Activated CD4-positive, alpha-beta memory T cell treated with anti-CD3 and anti-CD28 coated beads, Interleukin-2, amount 10 ng/mL, durations not matched to agents 7 days and 5 days (primary cell): Measurements from ENCODE around the gene CCDC124. TPM values are rescaled to one million over a fixed set of nuclear protein-coding genes. Genes with fewer than 3 reads are reported as not detected.
"Not testable (repeated sequence)": the region's sequence is repeated elsewhere in the genome, so short reads cannot be mapped to it uniquely, and the experiment has no call there.

Source experiments
- CTCF ChIA-PET: fragments of 350-600 bp; sonication (Branson Sonifier 250); formaldehyde crosslinking; loops from one replicate; lab custom pipeline; 2021; ENCODE audit warnings: antibody characterized with exemption, inconsistent platforms; lab: Charles Lee
- POLR2A ChIA-PET: fragments of 350-600 bp; sonication (Branson Sonifier 250); formaldehyde crosslinking; loops from one replicate; lab custom pipeline; 2021; ENCODE audit warnings: antibody characterized with exemption; lab: Charles Lee
- DNase-seq: peaks from one replicate; pipeline ENCODE4 v3.0.0-alpha.2; 2020
- H3K27ac Mint-ChIP-seq: one replicate; pipeline ENCODE4 v1.8.0; 2021; ENCODE audit warnings: mild to moderate bottlenecking, mixed read lengths
- H3K27me3 Mint-ChIP-seq: one replicate; pipeline ENCODE4 v1.8.0; 2021; ENCODE audit warnings: mixed read lengths
- H3K36me3 Mint-ChIP-seq: one replicate; pipeline ENCODE4 v1.8.0; 2021; ENCODE audit warnings: low read depth, mixed read lengths
- H3K4me1 Mint-ChIP-seq: one replicate; pipeline ENCODE4 v1.8.0; 2021; ENCODE audit warnings: mixed read lengths
- H3K4me3 Mint-ChIP-seq: one replicate; pipeline ENCODE4 v1.8.0; 2021; ENCODE audit warnings: mild to moderate bottlenecking, mixed read lengths
- H3K9me3 Mint-ChIP-seq: one replicate; pipeline ENCODE4 v1.8.0; 2021; ENCODE audit warnings: mixed read lengths
- total RNA-seq, 2 experiments: library from RNA; stranded (reverse); gene quantifications; one replicate each; pipeline ENCODE4 v1.2.3, GENCODE V29; 2021

Gene CCDC124, protein sequence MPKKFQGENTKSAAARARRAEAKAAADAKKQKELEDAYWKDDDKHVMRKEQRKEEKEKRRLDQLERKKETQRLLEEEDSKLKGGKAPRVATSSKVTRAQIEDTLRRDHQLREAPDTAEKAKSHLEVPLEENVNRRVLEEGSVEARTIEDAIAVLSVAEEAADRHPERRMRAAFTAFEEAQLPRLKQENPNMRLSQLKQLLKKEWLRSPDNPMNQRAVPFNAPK
- total RNA-seq = 10 to 100 TPM; 59.3 to 60.8 TPM

DNA sequence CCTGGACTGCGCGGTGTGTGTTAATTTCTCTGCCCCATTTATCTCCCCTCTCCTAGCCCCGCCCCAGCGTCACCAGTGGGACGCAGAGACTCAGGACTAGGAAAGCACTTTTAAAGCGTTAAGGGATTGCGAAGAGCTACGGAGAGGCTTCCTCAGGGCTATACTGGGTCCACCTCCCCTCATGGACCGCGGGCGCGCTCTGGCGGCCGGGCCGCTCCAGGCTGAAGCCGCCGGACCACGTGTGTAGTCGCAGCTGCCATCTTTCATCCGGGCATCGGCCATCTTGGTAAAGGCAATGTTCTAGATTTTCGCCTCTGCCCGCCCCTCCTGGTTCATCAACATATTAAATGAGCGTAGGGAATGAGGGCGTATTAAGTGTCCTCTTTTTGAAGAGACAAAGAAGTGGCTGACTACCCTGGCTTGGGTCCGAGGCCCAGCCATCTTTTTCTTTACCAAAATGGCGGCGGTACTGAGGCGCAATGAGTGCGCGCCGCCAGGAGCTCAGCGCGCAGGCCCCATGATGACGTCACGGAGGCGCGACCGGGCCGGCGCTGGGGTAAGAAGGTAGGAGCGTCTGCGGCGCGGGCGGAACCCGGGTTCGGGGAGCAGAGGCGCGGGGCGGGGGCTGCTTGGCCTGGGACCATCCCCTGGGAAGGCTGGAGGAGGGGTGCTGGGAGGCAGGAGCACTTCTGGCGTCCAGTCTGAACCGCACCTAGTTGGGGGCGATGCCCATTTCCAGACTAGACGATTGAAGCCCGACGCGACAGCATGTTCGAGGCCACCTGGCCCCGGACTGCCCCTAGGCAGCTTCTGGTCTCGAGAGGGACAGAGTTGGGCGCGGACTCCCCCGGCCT, at the start of gene CCDC124:
TSS of gene CCDC124 (plus strand) at position 531 of the 854 bp plus-strand sequence. CDS start 3,406 bp downstream, outside the sequence.
- ChIA-PET POLR2A (interaction anchor here (0.5 to 5.6 kb wide), 20 partner anchors 13 to 665 kb away, joined by 3 to 131 read pairs (median 6); partner anchors contain the start of genes BABAM1, FCHO1, JAK3 and PGLS), CTCF (interaction anchor here (0.6 to 7.4 kb wide), 33 partner anchors 11 to 547 kb away, joined by 3 to 313 read pairs (median 3); partner anchors contain the start of genes JAK3, PIK3R2, RPL18A and SLC5A5)
- H3K36me3 Mint-ChIP-seq = no peaks in the 10 kb centered on the region
- no peaks in the 10 kb centered on the region for H3K27me3 Mint-ChIP-seq
- H3K27ac Mint-ChIP-seq = peak within 1 kb of the TSS; percentile 87
- H3K9me3 Mint-ChIP-seq = no peaks in the 10 kb centered on the region
- peak within 1 kb of the TSS; percentile 81 for H3K4me3 Mint-ChIP-seq
- peak; percentile 95 for DNase-seq
- H3K4me1 Mint-ChIP-seq = peaks cover 36% of the 10 kb centered on the region

DNA sequence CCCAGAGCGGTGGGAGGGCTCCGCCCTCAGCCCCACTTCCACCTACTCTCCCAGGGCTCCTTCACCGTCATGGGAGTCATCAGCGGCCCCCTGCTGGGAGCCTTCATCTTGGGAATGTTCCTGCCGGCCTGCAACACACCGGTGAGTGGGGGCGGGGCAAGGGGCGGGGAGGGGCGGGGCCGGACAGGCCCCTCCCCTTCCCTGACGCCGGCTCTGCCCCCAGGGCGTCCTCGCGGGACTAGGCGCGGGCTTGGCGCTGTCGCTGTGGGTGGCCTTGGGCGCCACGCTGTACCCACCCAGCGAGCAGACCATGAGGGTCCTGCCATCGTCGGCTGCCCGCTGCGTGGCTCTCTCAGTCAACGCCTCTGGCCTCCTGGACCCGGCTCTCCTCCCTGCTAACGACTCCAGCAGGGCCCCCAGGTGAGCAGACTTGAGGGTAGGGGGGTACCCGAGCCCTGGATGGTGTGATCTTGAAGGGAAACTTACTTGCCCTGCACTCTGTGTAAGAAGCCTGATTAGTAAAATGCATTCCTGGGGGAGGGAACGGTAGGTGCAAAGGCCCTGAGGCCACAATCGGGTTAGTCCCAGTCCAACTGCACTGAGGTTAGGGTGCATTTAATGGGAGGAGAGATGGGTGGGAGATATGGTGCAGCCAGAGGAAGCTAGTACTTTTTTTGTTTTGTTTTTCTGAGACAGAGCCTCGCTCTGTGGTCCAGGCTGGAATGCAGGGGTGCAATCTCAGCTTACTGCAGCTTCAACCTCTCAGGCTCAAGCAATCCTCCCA, 49.0 kb upstream of the CCDC124 start:
- no peaks in the 10 kb centered on the region for H3K9me3 Mint-ChIP-seq

DNA sequence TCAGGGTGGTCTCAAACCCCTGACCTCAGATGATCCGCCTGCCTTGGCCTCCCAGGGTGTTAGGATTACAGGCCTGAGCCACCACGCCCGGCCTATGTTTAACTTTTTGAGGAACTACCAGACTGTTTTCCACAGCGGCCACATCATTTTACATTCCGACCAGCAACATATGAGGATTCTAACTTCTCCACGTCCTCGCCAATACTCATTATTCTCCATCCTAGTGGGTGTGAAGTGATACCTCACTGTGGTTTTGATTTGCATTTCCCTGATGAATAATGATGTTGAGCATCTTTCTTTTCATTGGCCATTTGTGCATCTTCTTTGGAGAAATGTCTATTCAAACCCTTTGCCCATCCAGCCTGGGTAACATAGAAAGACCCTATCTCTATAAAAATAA, 46.3 kb upstream of the CCDC124 start:
- no peaks in the 10 kb centered on the region for H3K27me3 Mint-ChIP-seq
- POLR2A ChIA-PET = no interaction called here
- H3K9me3 Mint-ChIP-seq = no peaks in the 10 kb centered on the region
- no peak overlapping the region for H3K27ac Mint-ChIP-seq
- H3K4me1 Mint-ChIP-seq = no peaks in the 10 kb centered on the region
- no peak overlapping the region for H3K4me3 Mint-ChIP-seq
- CTCF ChIA-PET = no interaction called here
- H3K36me3 Mint-ChIP-seq = no peaks in the 10 kb centered on the region
- DNase-seq = no peak

More for the DNA sequence above, 49.0 kb upstream of the CCDC124 start:
- Mint-ChIP-seq H3K4me1 (no peaks in the 10 kb centered on the region), H3K4me3 (no peak overlapping the region), H3K27ac (no peak overlapping the region), H3K36me3 (no peaks in the 10 kb centered on the region), H3K27me3 (no peaks in the 10 kb centered on the region)
- no peak for DNase-seq
- ChIA-PET CTCF (no interaction called here), POLR2A (interaction anchor here (0.7 kb wide), 1 partner anchor 9 kb away, joined by 4 read pairs; no protein-coding TSS in a partner anchor)

DNA sequence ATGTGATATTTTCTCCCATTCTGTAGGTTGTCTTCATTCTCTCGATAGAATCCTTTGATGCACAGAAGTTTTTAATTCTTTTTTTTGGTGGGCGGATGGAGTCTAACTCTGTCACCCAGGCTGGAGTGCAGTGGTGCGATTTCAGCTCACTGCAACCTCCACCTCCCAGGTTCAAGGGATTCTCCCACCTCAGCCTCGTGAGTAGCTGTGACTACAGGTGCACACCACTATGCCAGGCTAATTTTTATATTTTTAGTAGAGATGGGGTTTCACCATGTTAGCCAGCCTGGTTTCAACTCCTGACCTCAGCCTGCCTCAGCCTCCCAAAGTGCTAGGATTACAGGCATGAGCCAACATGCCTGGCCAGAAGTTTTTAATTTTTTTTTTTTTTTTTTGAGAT, 45.6 kb upstream of the CCDC124 start:
- DNase-seq, CTCF ChIA-PET, H3K27ac Mint-ChIP-seq, H3K9me3 Mint-ChIP-seq, H3K4me1 Mint-ChIP-seq, POLR2A ChIA-PET, H3K27me3 Mint-ChIP-seq, H3K4me3 Mint-ChIP-seq, H3K36me3 Mint-ChIP-seq: not testable (repeated sequence)

DNA sequence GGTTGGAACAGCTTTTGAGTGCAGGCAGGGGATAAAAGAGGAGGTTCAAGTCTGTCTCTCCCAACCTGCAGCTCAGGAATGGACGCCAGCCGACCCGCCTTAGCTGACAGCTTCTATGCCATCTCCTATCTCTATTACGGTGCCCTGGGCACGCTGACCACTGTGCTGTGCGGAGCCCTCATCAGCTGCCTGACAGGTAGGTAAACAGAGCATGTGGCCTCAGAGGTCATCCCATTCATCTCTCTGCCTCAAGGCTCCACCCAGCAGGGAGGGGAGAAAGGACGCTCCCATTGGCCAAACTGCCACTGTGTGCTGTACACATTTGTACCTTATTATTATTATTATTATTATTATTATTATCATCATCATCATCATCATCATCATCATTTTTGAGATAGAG, 44.6 kb upstream of the CCDC124 start:
- no peak for DNase-seq
- ChIA-PET POLR2A (no interaction called here), CTCF (no interaction called here)
- Mint-ChIP-seq H3K36me3 (no peaks in the 10 kb centered on the region), H3K4me1 (no peaks in the 10 kb centered on the region), H3K4me3 (no peak overlapping the region), H3K9me3 (no peaks in the 10 kb centered on the region), H3K27ac (no peak overlapping the region), H3K27me3 (no peaks in the 10 kb centered on the region)

DNA sequence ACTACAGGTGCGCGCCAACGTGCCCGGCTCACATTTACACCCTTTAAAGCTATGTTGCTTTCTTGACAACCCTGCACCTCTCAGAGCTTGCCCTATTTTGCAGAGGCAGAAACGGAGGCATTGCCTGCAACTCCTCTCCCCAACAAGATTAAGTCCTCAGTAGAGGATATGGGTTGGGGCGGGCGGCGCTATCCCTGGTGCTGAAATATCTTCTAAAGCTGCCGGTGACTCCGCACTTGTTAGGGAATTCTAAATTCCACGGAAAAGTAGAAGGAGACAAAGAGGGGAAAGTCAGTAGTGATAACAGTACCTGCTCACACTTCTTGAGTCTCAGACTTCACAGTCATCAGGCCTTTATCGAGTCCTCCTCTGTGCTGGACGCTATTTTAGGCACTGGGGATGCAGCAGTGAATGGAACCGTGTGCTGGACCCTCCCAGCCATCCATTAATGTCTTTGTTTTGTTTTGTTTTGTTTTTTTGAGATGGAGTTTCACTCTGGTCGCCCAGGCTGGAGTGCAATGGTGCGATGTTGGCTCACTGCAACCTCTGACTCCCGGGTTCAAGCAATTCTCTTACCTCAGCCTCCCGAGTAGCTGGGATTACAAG, 43.1 kb upstream of the CCDC124 start:
- Mint-ChIP-seq H3K9me3 (no peaks in the 10 kb centered on the region), H3K4me1 (no peaks in the 10 kb centered on the region), H3K27me3 (no peaks in the 10 kb centered on the region), H3K4me3 (no peak overlapping the region), H3K27ac (no peak overlapping the region), H3K36me3 (no peaks in the 10 kb centered on the region)
- POLR2A ChIA-PET = no interaction called here
- peak; percentile 28 for DNase-seq
- CTCF ChIA-PET = no interaction called here

DNA sequence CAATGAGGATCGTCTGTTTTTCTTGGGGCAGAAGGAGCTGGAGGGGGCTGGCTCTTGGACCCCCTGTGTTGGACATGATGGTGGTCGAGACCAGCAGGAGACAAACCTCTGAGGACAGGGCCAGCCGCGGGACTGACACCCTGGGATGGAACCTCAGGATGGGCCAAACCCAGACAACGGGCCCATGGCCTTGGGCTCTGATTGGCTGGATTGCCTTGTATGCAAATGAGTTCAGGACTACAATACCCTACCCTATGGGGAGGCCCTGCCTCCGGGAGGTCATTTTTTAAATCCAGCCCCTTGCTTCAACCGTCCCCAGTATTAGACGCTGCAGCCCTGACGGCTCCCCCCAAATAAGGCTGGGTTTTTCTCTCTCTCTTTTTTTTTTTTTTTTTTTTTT, 39.0 kb upstream of the CCDC124 start:
- Mint-ChIP-seq H3K4me3 (no peak overlapping the region), H3K9me3 (no peaks in the 10 kb centered on the region), H3K27me3 (no peaks in the 10 kb centered on the region), H3K36me3 (no peaks in the 10 kb centered on the region), H3K4me1 (no peaks in the 10 kb centered on the region), H3K27ac (no peak overlapping the region)
- CTCF ChIA-PET = no interaction called here
- DNase-seq = no peak
- POLR2A ChIA-PET = no interaction called here

DNA sequence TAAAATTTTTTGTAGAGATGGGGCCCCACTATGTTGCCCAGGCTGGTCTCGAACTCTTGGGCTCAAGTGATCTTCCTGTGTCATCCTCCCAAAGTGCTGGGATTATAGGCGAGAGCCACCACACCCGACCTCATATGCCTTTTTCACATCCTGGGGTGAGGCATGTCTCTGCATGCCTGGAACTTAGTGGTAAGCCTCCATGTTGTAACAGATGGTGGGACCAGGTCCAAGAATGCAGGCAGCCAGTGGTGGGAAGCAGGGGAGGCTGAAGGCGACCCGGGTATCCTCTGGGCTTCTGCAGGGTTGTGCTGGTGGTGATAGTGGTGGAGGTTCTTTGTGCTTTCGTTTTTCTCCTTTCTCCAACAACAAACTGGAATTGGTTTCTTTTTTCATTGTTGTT, 30.1 kb upstream of the CCDC124 start:
- CTCF ChIA-PET = no interaction called here
- Mint-ChIP-seq H3K27ac (no peak overlapping the region), H3K27me3 (peaks cover 17% of the 10 kb centered on the region), H3K4me3 (no peak overlapping the region), H3K36me3 (no peaks in the 10 kb centered on the region), H3K4me1 (peaks cover 3% of the 10 kb centered on the region), H3K9me3 (no peaks in the 10 kb centered on the region)
- POLR2A ChIA-PET = no interaction called here
- no peak for DNase-seq

DNA sequence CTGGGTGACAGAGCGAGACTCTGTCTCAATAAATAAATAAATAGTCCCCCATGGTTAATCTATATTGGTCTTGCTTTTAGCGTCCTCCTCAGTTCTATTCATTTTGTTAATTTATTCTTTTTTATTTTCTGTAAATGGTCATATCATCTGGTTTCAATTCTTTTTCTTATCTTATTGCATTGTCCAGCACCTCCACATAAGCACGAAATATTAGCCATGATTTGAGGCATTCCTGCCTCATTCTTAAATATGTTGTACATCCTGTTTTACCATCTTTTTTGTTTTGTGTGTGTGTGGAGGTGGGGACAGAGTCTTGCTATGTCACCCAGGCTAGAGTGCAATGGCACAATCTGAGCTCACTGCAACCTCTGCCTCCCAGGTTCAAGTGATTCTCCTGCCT, 24.6 kb upstream of the CCDC124 start:
- Mint-ChIP-seq H3K27ac (no peak overlapping the region), H3K4me1 (no peaks in the 10 kb centered on the region), H3K9me3 (peaks cover 8% of the 10 kb centered on the region), H3K36me3 (no peaks in the 10 kb centered on the region), H3K4me3 (no peak overlapping the region), H3K27me3 (peaks cover 2% of the 10 kb centered on the region)
- no peak for DNase-seq
- CTCF ChIA-PET = interaction anchor here (0.9 kb wide), 1 partner anchor 49 kb away, joined by 3 read pairs; no protein-coding TSS in a partner anchor
- POLR2A ChIA-PET = no interaction called here

DNA sequence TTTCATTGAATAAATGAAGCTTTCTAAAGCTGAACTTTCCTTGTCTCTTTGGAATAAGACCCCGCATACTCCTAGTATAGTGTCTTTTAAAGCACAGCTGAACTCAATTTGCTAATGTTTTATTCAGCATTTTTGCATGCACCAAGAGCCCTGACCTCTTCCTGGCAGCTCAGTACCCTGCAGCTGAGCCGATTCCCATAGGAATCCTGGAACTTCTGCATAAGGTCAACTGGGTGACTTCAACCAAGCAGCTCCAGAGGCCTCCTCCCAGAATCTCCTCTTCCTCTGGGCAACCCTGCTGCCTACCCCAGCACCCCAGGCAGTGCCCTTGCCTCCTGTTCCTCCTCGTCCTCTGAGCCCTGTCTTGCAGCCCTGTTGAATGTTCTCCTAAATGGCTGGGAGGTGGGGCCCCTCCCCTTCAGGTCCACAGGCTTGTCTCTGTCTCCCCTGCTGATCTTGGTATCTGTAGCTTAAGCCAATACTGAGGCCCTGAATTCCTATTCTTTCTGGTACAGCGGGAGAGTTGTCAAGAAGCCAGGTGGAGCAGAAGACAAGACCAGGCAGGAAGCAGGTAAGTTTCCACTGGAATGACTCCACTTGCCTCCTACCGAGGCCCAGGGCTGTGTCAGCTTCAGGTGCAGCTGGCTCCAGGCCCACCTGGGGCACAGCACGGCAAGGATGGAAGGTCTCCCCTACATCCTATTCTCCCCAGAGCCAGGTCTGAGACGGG, 23.6 kb upstream of the CCDC124 start:
- Mint-ChIP-seq H3K27ac (no peak overlapping the region), H3K9me3 (peaks cover 13% of the 10 kb centered on the region), H3K4me3 (no peak overlapping the region), H3K36me3 (no peaks in the 10 kb centered on the region), H3K4me1 (no peaks in the 10 kb centered on the region), H3K27me3 (peaks cover 2% of the 10 kb centered on the region)
- ChIA-PET CTCF (interaction anchor here (0.6 to 0.9 kb wide), 3 partner anchors 12 to 69 kb away, joined by 3 to 4 read pairs (median 3); no protein-coding TSS in a partner anchor), POLR2A (interaction anchor here (0.6 kb wide), 1 partner anchor 353 kb away, joined by 3 read pairs; no protein-coding TSS in a partner anchor)
- DNase-seq = no peak

DNA sequence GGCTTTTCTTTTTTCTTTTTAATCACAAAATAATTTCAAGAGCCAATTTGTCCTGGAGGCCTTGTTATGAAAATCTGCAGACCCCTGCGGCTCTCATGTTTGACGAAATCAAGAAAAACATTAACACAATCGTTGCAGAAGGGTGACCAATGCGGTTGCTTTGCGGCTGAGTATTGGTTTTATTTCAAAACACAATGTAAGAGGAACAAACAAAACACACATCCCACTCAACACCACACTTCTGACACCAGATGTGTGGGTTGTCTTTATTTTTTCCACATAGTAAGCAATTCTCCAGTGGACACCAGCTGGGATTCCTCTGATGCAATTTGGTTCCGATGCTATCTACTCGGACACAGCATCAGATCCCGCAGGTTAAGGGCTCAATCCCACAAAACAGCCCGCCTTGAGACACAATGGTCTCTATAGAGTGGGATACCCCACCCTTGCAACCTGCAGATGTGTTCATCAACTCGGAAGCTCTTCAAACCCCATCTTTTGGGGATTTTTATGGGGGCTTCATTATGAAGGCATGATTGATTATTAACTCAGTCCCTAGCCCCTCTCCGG, 21.9 kb upstream of the CCDC124 start:
- H3K4me1 Mint-ChIP-seq = no peaks in the 10 kb centered on the region
- POLR2A ChIA-PET = no interaction called here
- CTCF ChIA-PET = no interaction called here
- peaks cover 2% of the 10 kb centered on the region for H3K27me3 Mint-ChIP-seq
- no peaks in the 10 kb centered on the region for H3K36me3 Mint-ChIP-seq
- no peak overlapping the region for H3K27ac Mint-ChIP-seq
- no peak for DNase-seq
- H3K9me3 Mint-ChIP-seq = peaks cover 13% of the 10 kb centered on the region
- no peak overlapping the region for H3K4me3 Mint-ChIP-seq
